Measurements from ENCODE around the gene CENPK. TPM values are rescaled to one million over a fixed set of nuclear protein-coding genes. Genes with fewer than 3 reads are reported as not detected.
A peak's percentile ranks its signal among the peaks of the same experiment; 100 is the strongest.

Gene CENPK
- total RNA-seq, 1 donor from 2014 or later = 28.9 TPM

GRCh38 chr5:65481635-65482295, 81.2 kb downstream of the CENPK start, which contains the start of gene ADAMTS6:
Gene ADAMTS6 (minus strand): TSS chr5:65481920. CDS start chr5:65473673, 8,247 bp downstream.
- Mint-ChIP-seq H3K27ac (ENCODE audit: unreplicated experiment) (peak within 1 kb of the TSS; percentile 97), H3K4me3 (ENCODE audit: unreplicated experiment) (no peak within 1 kb of the TSS), H3K9me3 (ENCODE audit: unreplicated experiment) (no peaks in the 10 kb centered on the region), H3K36me3 (ENCODE audit: low read depth, unreplicated experiment) (no peaks in the 10 kb centered on the region), H3K4me1 (ENCODE audit: unreplicated experiment) (peaks cover 13% of the 10 kb centered on the region), H3K27me3 (ENCODE audit: unreplicated experiment) (no peaks in the 10 kb centered on the region)
- peak; percentile 76 for DNase-seq (ENCODE audit: low spot score)
- TF ChIP-seq, protein P1, sequence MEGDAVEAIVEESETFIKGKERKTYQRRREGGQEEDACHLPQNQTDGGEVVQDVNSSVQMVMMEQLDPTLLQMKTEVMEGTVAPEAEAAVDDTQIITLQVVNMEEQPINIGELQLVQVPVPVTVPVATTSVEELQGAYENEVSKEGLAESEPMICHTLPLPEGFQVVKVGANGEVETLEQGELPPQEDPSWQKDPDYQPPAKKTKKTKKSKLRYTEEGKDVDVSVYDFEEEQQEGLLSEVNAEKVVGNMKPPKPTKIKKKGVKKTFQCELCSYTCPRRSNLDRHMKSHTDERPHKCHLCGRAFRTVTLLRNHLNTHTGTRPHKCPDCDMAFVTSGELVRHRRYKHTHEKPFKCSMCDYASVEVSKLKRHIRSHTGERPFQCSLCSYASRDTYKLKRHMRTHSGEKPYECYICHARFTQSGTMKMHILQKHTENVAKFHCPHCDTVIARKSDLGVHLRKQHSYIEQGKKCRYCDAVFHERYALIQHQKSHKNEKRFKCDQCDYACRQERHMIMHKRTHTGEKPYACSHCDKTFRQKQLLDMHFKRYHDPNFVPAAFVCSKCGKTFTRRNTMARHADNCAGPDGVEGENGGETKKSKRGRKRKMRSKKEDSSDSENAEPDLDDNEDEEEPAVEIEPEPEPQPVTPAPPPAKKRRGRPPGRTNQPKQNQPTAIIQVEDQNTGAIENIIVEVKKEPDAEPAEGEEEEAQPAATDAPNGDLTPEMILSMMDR (IDR thresholded peaks at IDR 0.05; ENCODE audit: unreplicated experiment) = no peak

GRCh38 chr5:65481171-65481581, 81.8 kb downstream of the CENPK start:
- DNase-seq (ENCODE audit: low spot score) = no peak
- TF ChIP-seq, protein P1 (IDR thresholded peaks at IDR 0.05; ENCODE audit: unreplicated experiment) = no peak
- Mint-ChIP-seq H3K4me1 (ENCODE audit: unreplicated experiment) (peaks cover 13% of the 10 kb centered on the region), H3K27ac (ENCODE audit: unreplicated experiment) (peak overlapping the region; percentile 97), H3K4me3 (ENCODE audit: unreplicated experiment) (no peak overlapping the region), H3K9me3 (ENCODE audit: unreplicated experiment) (no peaks in the 10 kb centered on the region), H3K27me3 (ENCODE audit: unreplicated experiment) (no peaks in the 10 kb centered on the region), H3K36me3 (ENCODE audit: low read depth, unreplicated experiment) (no peaks in the 10 kb centered on the region)

DNA sequence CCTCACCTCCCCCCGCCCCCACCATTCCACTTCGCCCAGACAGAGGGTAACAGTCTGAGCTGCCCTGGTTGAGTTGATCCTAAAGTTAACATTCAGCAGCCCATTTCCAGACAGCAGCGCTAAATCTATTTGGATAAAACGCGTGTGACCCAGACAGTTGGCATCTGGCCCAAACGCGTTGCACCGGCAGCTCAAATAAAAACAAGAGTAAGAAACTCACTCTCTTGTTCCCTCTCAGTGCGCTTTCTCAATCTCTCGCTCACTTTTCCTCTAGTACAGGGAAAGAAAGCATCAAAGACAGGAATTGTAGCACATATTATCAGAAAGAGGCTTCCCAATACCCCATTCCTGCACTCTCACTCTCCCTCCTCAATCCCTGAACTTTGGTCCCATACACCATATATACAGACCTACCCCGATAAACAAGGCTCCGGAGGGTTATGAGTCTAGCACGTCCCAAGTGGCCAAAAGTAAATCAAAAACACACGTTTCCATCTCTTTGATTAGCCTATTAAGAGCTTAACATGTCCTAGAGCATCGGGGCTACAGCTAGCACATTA, 82.6 kb downstream of the CENPK start:
- DNase-seq (ENCODE audit: low spot score) = peak; percentile 7
- Mint-ChIP-seq H3K9me3 (ENCODE audit: unreplicated experiment) (no peaks in the 10 kb centered on the region), H3K27me3 (ENCODE audit: unreplicated experiment) (no peaks in the 10 kb centered on the region), H3K36me3 (ENCODE audit: low read depth, unreplicated experiment) (no peaks in the 10 kb centered on the region), H3K4me3 (ENCODE audit: unreplicated experiment) (no peak overlapping the region), H3K4me1 (ENCODE audit: unreplicated experiment) (peaks cover 13% of the 10 kb centered on the region), H3K27ac (ENCODE audit: unreplicated experiment) (no peak overlapping the region)
- TF ChIP-seq, protein P1 (IDR thresholded peaks at IDR 0.05; ENCODE audit: unreplicated experiment) = no peak

GRCh38 chr5:65479527-65479926, 83.4 kb downstream of the CENPK start:
- Mint-ChIP-seq H3K36me3 (ENCODE audit: low read depth, unreplicated experiment) (no peaks in the 10 kb centered on the region), H3K4me1 (ENCODE audit: unreplicated experiment) (peaks cover 13% of the 10 kb centered on the region), H3K27me3 (ENCODE audit: unreplicated experiment) (no peaks in the 10 kb centered on the region), H3K27ac (ENCODE audit: unreplicated experiment) (no peak overlapping the region), H3K9me3 (ENCODE audit: unreplicated experiment) (no peaks in the 10 kb centered on the region), H3K4me3 (ENCODE audit: unreplicated experiment) (no peak overlapping the region)
- TF ChIP-seq, protein P1 (IDR thresholded peaks at IDR 0.05; ENCODE audit: unreplicated experiment) = no peak
- no peak for DNase-seq (ENCODE audit: low spot score)

DNA sequence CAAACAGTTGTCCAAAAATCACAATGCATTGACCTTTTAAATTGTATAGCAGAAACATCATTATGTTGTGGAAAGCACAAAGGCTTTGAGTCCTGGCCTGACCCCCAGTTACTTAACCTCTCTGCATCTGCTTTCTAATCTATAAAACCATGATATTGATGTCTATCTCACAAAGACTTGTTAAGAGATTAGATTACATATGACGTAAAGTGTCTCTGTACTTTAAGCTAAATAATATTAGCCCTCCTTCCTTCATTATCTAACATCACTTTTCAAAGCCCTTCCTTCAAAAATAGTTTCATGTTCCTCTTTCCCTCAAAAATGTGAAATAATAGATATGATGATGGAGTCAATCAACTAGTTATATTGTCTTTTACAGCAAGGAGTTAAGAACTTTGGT, 84.6 kb downstream of the CENPK start:
- DNase-seq (ENCODE audit: low spot score) = no peak
- TF ChIP-seq, protein P1 (IDR thresholded peaks at IDR 0.05; ENCODE audit: unreplicated experiment) = no peak
- no peaks in the 10 kb centered on the region for H3K27me3 Mint-ChIP-seq (ENCODE audit: unreplicated experiment)
- H3K27ac Mint-ChIP-seq (ENCODE audit: unreplicated experiment) = no peak overlapping the region
- peaks cover 11% of the 10 kb centered on the region for H3K4me1 Mint-ChIP-seq (ENCODE audit: unreplicated experiment)
- H3K9me3 Mint-ChIP-seq (ENCODE audit: unreplicated experiment) = no peaks in the 10 kb centered on the region
- no peak overlapping the region for H3K4me3 Mint-ChIP-seq (ENCODE audit: unreplicated experiment)
- H3K36me3 Mint-ChIP-seq (ENCODE audit: low read depth, unreplicated experiment) = no peaks in the 10 kb centered on the region
